ENCODE data around the gene DSEL. TPM values are rescaled to one million over a fixed set of nuclear protein-coding genes. Genes with fewer than 3 reads are reported as not detected.

Gene DSEL
- total RNA-seq, 2 donors from 2014 or later: 4.2 to 5.9 TPM

DNA sequence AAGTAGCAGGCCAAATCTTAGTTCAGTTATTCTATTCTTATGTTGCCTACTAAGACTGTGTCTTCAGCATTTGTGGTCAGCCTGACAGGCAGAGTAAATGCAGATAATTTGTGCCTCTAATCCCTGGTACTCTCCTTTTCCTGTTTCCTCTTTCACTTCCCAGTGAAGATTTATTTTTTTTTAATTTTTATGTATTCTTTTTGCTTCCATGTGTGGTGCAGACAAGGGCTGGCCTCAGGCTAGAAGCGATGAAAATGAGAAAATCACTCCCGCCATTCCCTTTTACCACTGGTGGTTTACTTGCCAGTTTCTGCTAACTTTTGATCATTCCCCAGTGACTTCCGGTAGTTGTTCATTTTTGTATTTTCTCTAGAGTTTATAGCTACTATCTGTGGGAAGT, 30.9 kb downstream of the DSEL start:
- DNase-seq (no peak), ATAC-seq (no peak)
- Histone ChIP-seq H3K4me3 (no peak overlapping the region), H3K27me3 (no peaks in the 10 kb centered on the region), H3K27ac (no peak overlapping the region), H3K9me3 (no peaks in the 10 kb centered on the region), H3K36me3 (replicated peaks in 1 of 2; ENCODE audit: insufficient read depth in 1 of 2, low read depth in 2 of 2) (no peaks in the 10 kb centered on the region), H3K4me1 (no peaks in the 10 kb centered on the region)
- no peak for TF ChIP-seq POLR2A (IDR thresholded peaks at IDR 0.05)
- TF ChIP-seq, protein P1, sequence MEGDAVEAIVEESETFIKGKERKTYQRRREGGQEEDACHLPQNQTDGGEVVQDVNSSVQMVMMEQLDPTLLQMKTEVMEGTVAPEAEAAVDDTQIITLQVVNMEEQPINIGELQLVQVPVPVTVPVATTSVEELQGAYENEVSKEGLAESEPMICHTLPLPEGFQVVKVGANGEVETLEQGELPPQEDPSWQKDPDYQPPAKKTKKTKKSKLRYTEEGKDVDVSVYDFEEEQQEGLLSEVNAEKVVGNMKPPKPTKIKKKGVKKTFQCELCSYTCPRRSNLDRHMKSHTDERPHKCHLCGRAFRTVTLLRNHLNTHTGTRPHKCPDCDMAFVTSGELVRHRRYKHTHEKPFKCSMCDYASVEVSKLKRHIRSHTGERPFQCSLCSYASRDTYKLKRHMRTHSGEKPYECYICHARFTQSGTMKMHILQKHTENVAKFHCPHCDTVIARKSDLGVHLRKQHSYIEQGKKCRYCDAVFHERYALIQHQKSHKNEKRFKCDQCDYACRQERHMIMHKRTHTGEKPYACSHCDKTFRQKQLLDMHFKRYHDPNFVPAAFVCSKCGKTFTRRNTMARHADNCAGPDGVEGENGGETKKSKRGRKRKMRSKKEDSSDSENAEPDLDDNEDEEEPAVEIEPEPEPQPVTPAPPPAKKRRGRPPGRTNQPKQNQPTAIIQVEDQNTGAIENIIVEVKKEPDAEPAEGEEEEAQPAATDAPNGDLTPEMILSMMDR (IDR thresholded peaks at IDR 0.05): no peak
- intact Hi-C loops (cut with DNase I): no loop called here
- 86 to 88% methylated on average over 3 of the region's 3 CpGs for WGBS, 2 donors

DNA sequence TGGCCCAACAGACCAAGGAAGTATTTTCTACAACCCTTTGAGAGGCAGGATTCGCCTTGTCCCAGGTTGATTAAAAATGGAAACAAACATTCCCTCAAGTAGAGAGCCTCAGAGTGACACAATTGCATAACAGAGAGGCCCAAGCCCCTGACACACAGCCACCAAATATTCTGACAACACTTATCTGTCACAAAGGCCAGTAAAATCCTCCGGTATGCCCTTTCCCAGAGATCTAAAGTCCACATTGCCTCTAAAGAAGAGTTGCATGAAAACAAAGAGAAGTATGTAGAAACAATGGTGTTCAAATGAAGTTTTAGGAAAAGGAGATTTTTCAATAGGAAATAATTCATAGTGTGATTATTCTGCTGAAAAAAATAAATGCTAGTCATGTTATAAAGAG, 32.1 kb downstream of the DSEL start:
- Histone ChIP-seq H3K27ac (no peak overlapping the region), H3K4me1 (no peaks in the 10 kb centered on the region), H3K4me3 (no peak overlapping the region), H3K9me3 (no peaks in the 10 kb centered on the region), H3K36me3 (replicated peaks in 1 of 2; ENCODE audit: insufficient read depth in 1 of 2, low read depth in 2 of 2) (no peaks in the 10 kb centered on the region), H3K27me3 (no peaks in the 10 kb centered on the region)
- DNase-seq (no peak), ATAC-seq (no peak)
- TF ChIP-seq, protein P1 (IDR thresholded peaks at IDR 0.05): no peak
- no peak for TF ChIP-seq POLR2A (IDR thresholded peaks at IDR 0.05)
- intact Hi-C loops (cut with DNase I): no loop called here
- WGBS, 2 donors: 60 to 61% methylated on average over 2 of the region's 2 CpGs

DNA sequence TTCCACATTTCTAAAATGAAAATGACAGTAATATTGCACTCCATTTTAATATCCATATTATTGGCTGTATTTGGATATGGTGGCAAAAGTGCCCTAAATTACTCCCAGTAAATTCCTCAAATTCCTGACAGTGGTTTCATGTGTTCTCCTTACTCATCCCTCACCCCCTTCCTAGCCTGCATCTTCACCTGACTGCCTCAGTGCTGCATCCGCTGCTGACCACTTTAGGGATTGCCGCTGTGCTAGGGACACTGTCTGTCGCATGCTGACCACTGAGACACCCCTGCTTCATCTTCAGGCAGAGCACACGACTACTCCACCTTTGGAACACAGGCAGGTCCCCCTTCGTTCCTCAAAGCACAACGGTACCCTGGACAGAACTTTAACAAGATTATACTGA, 32.6 kb downstream of the DSEL start:
- no peak overlapping the region for H3K27ac ChIP-seq
- no peak overlapping the region for H3K4me3 ChIP-seq
- no peaks in the 10 kb centered on the region for H3K27me3 ChIP-seq
- intact Hi-C loops (cut with DNase I): no loop called here
- no peaks in the 10 kb centered on the region for H3K36me3 ChIP-seq (replicated peaks in 1 of 2; ENCODE audit: insufficient read depth in 1 of 2, low read depth in 2 of 2)
- DNase-seq (no peak), ATAC-seq (no peak)
- no peaks in the 10 kb centered on the region for H3K9me3 ChIP-seq
- no peaks in the 10 kb centered on the region for H3K4me1 ChIP-seq
- WGBS, 2 donors: 66 to 77% methylated on average over 6 of the region's 6 CpGs
- no peak for TF ChIP-seq POLR2A (IDR thresholded peaks at IDR 0.05)
- TF ChIP-seq, protein P1 (IDR thresholded peaks at IDR 0.05): no peak

DNA sequence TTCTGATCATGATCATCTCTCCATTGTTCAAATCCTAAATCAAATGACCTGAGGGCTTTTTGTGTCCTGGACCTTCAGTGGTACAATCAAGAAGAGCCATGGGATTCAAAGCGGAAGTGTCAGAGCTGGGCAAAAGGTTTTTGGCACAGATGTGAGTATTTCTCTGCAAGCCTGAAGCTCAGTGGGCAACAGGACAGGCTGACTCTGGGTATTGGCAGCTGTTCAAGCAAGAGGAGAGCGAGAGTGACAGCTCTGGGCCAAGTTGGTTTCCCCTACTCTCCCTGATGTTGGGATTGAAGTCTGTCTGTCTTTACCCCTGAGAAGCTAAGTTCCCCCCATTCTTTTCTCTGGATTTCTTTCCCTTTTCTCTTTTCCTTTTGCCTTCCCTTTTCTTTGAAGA, 33.3 kb downstream of the DSEL start:
- no peak for TF ChIP-seq POLR2A (IDR thresholded peaks at IDR 0.05)
- Histone ChIP-seq H3K27ac (no peak overlapping the region), H3K27me3 (no peaks in the 10 kb centered on the region), H3K9me3 (no peaks in the 10 kb centered on the region), H3K4me3 (no peak overlapping the region), H3K36me3 (replicated peaks in 1 of 2; ENCODE audit: insufficient read depth in 1 of 2, low read depth in 2 of 2) (no peaks in the 10 kb centered on the region), H3K4me1 (no peaks in the 10 kb centered on the region)
- ATAC-seq (no peak), DNase-seq (no peak)
- intact Hi-C loops (cut with DNase I): no loop called here
- WGBS, 2 donors: 31 to 35% methylated on average over 2 of the region's 2 CpGs

DNA sequence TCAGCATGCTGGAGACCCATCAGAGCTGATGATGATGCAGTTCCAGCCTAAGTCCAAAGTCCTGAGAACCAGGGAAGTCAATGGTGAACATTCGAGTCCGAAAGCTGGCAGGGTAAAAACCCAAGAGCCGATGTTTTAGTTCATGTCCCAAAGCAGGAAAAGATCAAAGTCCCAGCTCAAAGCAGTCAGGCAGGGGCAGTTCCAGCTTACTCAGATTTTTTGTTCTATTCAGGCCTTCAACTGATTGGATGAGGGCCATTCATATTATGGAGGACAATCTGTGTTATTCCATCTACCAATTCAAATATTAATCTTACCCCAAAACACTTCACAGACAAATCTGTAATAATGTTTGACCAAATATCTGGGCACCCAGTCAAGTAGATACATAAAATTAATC, 38.3 kb downstream of the DSEL start:
- Histone ChIP-seq H3K9me3 (no peaks in the 10 kb centered on the region), H3K27me3 (no peaks in the 10 kb centered on the region), H3K4me3 (no peak overlapping the region), H3K4me1 (no peaks in the 10 kb centered on the region), H3K27ac (no peak overlapping the region), H3K36me3 (replicated peaks in 1 of 2; ENCODE audit: insufficient read depth in 1 of 2, low read depth in 2 of 2) (no peaks in the 10 kb centered on the region)
- intact Hi-C loops (cut with DNase I): no loop called here
- ATAC-seq: peak; percentile 40
- DNase-seq: peak in 1 of 4 donors; percentile 4
- 64 to 72% methylated on average over 3 of the region's 3 CpGs for WGBS, 2 donors
- TF ChIP-seq, protein P1 (IDR thresholded peaks at IDR 0.05): no peak
- TF ChIP-seq POLR2A (IDR thresholded peaks at IDR 0.05): no peak
